Measurements from ENCODE around the gene COL5A1. TPM values are rescaled to one million over a fixed set of nuclear protein-coding genes. Genes with fewer than 3 reads are reported as not detected.

The COL5A1 gene
- total RNA-seq, 1 experiment from 2014 or later = 9.5 TPM

- Histone ChIP-seq H4K8ac (replicated peaks; ENCODE audit: insufficient read length, low read depth, low read length) (no peak overlapping the region), H2BK120ac (ENCODE audit: low read depth, low read length, poor library complexity, severe bottlenecking) (no peak overlapping the region), H4K91ac (ENCODE audit: insufficient read length, low read depth, low read length) (no peak overlapping the region), H3K23me2 (ENCODE audit: insufficient read length, low read depth, low read length, poor library complexity, severe bottlenecking) (no peaks in the 10 kb centered on the region), H3K79me1 (ENCODE audit: insufficient read depth, low read depth, low read length, poor library complexity, severe bottlenecking) (no peaks in the 10 kb centered on the region), H4K20me1 (ENCODE audit: control insufficient read depth, insufficient read depth, insufficient read length) (no peaks in the 10 kb centered on the region), H3K23ac (ENCODE audit: insufficient read length, low read depth, low read length) (no peak overlapping the region), H3K4me2 (ENCODE audit: insufficient read depth, insufficient read length, low read length) (no peak overlapping the region), H2BK15ac (ENCODE audit: low read depth, low read length) (no peak overlapping the region), H2AFZ (ENCODE audit: low read length) (no peak overlapping the region), H3K27ac (ENCODE audit: insufficient read length, low read depth, low read length) (no peak overlapping the region), H2AK5ac (ENCODE audit: insufficient read length, low read length) (no peak overlapping the region), H3K27me3 (ENCODE audit: insufficient read depth, low read length) (no peaks in the 10 kb centered on the region), H3T11ph (ENCODE audit: low read length) (no peak overlapping the region), H4K5ac (ENCODE audit: insufficient read length, low read depth, low read length) (no peak overlapping the region), H3K4ac (ENCODE audit: low read depth, low read length) (no peak overlapping the region), H3K79me2 (ENCODE audit: insufficient read depth, low read length) (no peaks in the 10 kb centered on the region), H3K14ac (ENCODE audit: insufficient read depth, low read length) (no peak overlapping the region), H3K18ac (ENCODE audit: insufficient read length, low read depth, low read length) (no peak overlapping the region), H3K56ac (ENCODE audit: insufficient read length, low read depth, low read length) (no peak overlapping the region), H2BK12ac (ENCODE audit: insufficient read length, low read depth, low read length) (no peak overlapping the region), H3K4me1 (ENCODE audit: insufficient read depth, low read length) (no peaks in the 10 kb centered on the region), H3K9me3 (ENCODE audit: control insufficient read depth, low read depth, low read length) (no peaks in the 10 kb centered on the region), H2BK5ac (ENCODE audit: insufficient read length, low read length) (no peak overlapping the region), H2BK20ac (ENCODE audit: low read depth, low read length, poor library complexity, severe bottlenecking) (no peak overlapping the region), H3K9ac (ENCODE audit: extremely low read depth, insufficient read length, low read length) (no peak overlapping the region)
- no peak for TF ChIP-seq CTCF (conservative IDR thresholded peaks at IDR 0.05)
- Mint-ChIP-seq H3K27ac (no peak overlapping the region; a peak in 2 of 7 replicates), H3K4me3 (no peak overlapping the region), H3K36me3 (ENCODE audit: insufficient read depth in 1 of 3, low read depth in 3 of 3) (no peaks in the 10 kb centered on the region), H3K9me3 (no peaks in the 10 kb centered on the region), H3K27me3 (ENCODE audit: low read depth) (no peaks in the 10 kb centered on the region; the same call in 1 of the 2 replicates), H3K4me1 (no peaks in the 10 kb centered on the region)
- no CpG with 5 or more reads among the region's 7 CpGs for WGBS (ENCODE audit: extremely low coverage, insufficient read length, low lambda C conversion rate)
- DNase-seq = no peak
Measured at GRCh38 chr9:134823623-134824022, 182.0 kb downstream of the COL5A1 start.
